Stimulated activated CD4-positive, alpha-beta T cell treated with anti-CD3 and anti-CD28 coated beads, Interleukin-15, amount 100 ng/mL, for 1 hour (primary cell): ENCODE measurements around the gene LHPP.
"Not testable (repeated sequence)": the region's sequence is repeated elsewhere in the genome, so short reads cannot be mapped to it uniquely, and the experiment has no call there.

Experiments
- DNase-seq, 2 donors: peaks; one replicate each; pipeline ENCODE4 v3.0.0-alpha.2; 2020; ENCODE audit warnings: low read depth in 1 of 2, low spot score in 1 of 2

The LHPP gene

GRCh38 chr10:124604214-124605000 is 142.8 kb downstream of the LHPP start:
- DNase-seq: no peak

GRCh38 chr10:124605001-124605370 is 143.4 kb downstream of the LHPP start:
- DNase-seq: no peak

DNA sequence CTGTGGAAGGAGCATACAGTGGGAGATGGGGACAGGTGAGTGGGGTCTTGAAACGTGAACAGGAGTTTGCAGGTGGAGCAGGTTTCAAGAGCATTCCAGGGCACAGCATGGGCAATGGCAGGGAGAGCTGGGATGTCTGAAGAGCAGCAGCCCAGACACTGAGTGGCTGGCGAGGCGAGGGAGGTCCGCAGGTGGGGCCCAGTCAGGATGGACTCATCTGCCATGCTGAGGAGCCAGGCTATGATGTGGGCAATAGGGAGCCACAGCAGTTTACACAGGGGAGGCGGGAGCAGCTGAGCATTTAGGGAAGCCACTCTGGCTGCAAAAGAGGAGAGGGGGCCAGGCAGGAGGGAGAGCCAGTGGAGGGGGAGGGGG is 143.8 kb downstream of the LHPP start:
- no peak for DNase-seq

- DNase-seq: no peak
These were observed 144.5 kb downstream of the LHPP start for GRCh38 chr10:124605856-124606812.

DNA sequence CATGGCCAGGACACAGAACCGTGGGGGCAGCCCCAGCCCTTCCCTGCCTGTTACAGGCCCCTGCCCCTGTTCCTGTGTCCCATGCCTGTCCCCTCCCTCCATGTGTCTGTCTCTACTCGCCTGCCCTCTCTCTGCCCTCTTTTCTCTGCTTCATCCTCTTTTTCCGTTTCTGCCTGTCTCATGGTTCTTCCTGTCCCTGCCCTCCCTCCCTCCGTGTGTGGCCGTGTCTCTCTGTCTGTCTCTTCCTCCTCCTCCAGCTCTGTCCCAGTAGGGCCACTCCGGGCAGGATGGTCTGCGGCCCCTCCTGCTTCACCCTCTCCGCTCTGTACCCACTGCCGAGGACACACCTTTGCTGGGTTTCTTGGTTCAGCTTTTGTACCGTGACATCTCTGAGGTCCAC is 145.2 kb downstream of the LHPP start:
- no peak for DNase-seq

GRCh38 chr10:124607693-124608092 is 146.1 kb downstream of the LHPP start:
- DNase-seq: no peak

DNA sequence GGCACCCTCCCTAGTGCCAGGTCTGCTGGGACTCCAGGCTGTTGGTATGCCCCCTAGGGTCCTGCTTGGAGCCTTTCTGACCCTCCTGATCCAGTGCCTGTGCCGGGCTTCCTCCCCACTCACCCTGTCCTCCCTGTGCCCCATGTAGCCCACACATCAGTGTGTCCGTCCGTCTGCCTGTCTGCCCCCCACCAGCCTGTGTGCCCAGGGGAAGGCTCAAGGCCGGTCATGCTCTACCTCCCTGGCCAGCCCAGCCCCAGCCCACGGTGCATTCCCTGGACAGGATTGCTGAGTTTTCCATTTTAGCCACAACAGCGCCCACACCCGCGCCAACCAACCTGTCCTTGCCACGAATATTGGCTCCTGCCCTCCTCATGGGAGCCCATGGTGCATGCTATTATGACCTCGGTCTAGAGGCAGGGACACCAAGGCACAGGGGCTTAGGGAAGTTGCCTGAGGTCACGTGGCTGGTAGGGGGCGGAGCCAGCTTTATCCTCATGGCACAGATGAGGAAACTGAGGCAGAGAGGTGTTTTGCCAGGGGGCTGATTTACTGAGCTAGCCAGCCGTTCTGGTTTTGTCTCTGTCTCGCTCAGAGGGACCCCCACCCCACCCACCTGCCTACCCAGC is 146.6 kb downstream of the LHPP start:
- DNase-seq: no peak

- no peak for DNase-seq
These were observed 148.1 kb downstream of the LHPP start for GRCh38 chr10:124609698-124610097.

DNA sequence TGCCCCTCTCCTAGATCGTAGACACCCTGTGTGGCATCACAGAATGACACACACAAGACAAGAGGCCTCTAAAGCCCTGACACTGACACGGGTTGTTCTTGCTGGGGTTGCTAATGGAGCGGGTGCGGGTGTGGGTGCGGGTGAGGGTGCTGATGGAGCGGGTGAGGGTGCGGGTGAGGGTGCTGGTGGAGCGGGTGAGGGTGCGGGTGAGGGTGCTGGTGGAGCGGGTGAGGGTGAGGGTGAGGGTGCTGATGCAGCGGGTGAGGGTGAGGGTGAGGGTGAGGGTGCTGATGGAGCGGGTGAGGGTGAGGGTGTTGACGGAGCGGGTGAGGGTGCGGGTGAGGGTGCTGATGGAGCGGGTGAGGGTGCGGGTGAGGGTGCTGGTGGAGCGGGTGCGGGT is 148.6 kb downstream of the LHPP start:
- not testable (repeated sequence) for DNase-seq

DNA sequence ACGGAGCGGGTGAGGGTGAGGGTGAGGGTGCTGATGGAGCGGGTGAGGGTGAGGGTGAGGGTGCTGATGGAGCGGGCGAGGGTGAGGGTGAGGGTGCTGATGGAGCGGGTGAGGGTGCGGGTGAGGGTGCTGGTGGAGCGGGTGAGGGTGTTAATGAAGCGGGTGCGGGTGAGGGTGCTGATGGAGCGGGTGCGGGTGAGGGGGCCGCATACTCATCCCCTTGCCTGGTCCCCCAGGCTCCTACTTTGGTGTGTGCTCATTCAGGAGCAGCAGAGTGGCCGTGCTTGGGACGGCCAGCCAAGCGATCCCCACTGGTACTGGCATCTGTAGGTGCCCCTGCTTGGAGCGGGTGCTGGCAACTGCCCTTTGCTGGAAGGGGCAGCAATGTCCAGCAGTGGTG is 149.2 kb downstream of the LHPP start:
- not testable (repeated sequence) for DNase-seq

DNA sequence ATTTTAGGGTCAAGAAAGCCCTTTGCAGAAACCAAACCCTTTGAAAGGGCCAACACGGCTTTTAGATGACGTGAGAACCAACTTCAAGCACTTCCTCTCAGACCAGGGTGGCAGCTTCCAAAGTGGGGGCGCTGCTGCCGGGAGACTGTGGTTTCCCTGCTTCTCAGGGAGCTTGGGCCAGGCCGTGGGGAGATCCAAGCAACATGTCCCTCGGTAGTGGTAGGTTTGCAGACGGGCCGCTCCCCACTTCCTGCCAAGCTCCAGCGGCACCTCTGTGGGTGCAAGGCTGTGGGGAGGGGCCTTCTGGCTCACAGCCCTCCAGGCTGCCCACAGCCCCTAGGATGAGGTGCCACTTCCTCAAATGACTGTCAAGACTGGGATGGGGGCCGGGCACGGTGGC is 150.1 kb downstream of the LHPP start:
- no peak for DNase-seq

GRCh38 chr10:124612611-124613498 is 151.2 kb downstream of the LHPP start:
- DNase-seq: no peak

DNA sequence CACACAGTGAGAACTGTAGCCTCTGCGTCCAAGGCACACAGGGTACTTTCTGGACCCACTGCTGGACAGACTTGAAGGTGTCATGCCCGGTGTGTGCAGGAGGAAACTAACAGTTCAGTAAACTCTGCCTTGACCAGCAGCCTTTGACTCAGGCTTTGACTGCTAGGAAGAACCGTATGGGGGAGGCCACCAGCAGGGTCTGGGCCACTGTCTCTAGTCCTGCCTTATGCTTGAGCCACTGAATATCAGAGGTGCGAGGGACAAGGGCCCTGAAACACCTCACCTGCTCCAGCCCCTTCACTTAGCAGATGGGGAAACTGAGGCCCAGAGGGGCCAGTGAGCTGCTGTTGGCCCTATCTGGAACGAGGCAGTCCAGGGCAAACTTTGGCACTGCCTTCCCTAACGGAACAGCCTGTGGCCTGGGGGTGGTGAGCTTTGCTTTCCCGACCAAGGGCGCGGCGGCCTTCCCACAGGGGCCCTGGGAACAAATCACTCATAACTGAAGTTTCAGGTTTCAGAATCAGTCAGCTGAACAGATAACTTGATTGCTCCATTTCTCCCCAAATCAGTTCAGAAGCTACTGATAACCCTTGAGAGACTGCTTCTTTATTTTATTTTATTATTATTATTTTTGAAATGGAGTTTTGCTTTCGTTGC is 152.5 kb downstream of the LHPP start:
- DNase-seq: no peak

DNA sequence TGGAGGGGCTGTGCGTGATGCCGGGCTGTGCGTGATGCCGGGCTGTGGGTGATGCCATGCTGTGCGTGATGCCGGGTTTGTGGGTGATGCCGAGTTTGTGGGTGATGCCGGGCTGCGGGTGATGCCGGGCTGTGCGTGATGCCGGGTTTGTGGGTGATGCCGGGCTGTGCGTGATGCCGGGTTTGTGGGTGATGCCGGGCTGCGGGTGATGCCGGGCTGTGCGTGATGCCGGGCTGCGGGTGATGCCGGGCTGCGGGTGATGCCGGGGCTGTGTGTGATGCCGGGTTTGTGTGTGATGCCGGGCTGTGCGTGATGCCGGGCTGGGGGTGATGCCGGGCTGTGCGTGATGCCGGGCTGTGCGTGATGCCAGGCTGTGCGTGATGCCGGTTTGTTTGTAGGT is 153.6 kb downstream of the LHPP start:
- DNase-seq: no peak

GRCh38 chr10:124616040-124616835 is 154.6 kb downstream of the LHPP start:
- no peak for DNase-seq

GRCh38 chr10:124616836-124617130 is 155.2 kb downstream of the LHPP start:
- DNase-seq: no peak

DNA sequence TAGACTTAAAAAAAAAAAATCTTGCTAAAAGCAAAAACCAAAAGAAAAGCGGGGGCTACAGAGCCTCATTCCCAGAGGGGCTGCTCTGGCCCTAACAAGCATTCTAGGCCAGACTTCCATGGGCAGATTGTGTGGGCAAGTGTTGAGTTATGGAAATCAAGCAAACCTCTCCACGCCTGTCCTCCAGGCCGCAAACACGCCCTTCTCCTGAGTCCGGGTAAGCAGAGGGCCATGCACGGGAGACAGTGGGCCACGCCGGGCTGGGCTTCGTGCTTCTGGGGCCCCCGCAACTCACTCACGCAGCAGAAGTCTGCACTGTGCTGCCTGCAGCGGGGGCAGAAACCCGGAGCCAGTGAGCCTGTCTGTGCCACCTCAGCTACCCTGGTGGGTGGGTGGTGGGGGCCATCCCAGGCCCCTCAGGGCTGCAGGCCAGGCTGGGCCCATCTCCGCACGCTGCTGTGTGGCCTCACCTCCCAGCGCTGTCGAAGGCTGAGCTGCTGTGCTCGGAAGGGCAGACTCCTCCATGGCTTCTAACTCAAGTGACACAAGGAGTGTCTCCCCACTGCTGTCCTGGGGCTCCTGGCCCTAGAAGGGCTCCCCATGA is 156.9 kb downstream of the LHPP start:
- no peak for DNase-seq

DNA sequence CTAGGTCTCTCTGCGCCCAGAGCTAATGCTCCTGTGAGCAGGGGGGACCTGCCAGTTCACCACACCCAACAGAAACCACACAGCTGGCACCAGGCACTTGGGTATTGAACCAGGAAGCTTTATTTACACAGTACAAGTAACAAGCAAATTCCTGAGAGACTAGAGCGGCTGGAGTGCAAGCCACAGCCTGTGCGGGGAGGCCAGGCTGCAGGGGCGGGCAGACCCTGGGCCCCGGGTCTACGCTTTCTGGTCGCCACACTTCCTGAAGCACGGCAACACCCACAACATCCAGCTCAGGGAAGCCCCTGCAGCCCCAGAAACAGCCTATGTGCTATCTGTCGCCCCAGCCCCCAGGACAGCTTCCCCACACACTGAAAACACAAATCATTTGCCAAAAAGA is 157.6 kb downstream of the LHPP start:
- DNase-seq: no peak

DNA sequence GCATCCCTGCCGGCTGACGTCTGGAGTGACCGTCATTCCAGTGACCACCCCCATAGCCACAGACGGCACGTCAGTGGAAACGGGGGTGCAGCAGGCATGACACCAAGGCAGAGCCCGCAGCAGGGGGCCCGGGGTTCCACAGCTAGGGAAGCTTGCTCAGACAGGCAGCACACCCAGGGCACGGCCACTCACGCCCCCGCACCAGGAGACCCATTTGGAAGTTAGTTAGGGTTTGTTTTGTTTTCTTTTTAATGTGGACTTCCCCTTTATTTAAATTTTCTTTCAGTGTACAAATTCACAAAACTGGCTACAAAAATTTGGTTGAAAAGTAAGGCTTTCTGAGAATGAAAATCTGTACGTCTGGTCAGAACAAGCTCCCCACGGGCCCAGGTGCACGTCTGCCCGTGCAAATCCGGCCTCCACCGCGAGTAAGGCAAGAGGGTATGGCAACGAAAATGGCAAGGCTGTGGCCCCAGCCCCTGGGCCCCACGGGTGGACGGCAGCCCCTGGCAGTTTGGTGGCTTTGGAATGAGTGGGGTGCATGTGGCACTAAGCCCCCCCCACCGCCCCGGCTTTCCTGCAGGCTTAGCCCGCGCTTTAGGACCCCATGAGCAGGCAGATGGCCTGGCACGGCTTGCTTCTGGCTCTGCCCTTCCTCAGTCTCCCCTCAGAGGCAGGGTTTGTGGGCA is 158.3 kb downstream of the LHPP start:
- no peak for DNase-seq
